Stimulated activated CD8-positive, alpha-beta memory T cell treated with anti-CD3 and anti-CD28 coated beads, Interleukin-4, amount 100 ng/mL, for 24 hours (primary cell): Measurements from ENCODE around the gene DNASE1.

Source experiments
- DNase-seq: peaks from one replicate; pipeline ENCODE4 v3.0.0-alpha.2; 2020; ENCODE audit warnings: low read depth

Gene DNASE1

GRCh38 chr16:3664187-3664896 is 9.9 kb downstream of the DNASE1 start:
- no peak for DNase-seq

GRCh38 chr16:3665508-3665907 is 11.0 kb downstream of the DNASE1 start:
- no peak for DNase-seq

GRCh38 chr16:3668626-3669025 is 14.1 kb downstream of the DNASE1 start:
- DNase-seq = no peak

GRCh38 chr16:3669082-3669481 is 14.6 kb downstream of the DNASE1 start:
- no peak for DNase-seq

- no peak for DNase-seq
Measured at GRCh38 chr16:3670711-3671110, 16.2 kb downstream of the DNASE1 start.

- DNase-seq = no peak
Measured at GRCh38 chr16:3671424-3671823, 16.9 kb downstream of the DNASE1 start.

- DNase-seq = no peak
Measured at GRCh38 chr16:3672571-3673041, 18.1 kb downstream of the DNASE1 start.

- no peak for DNase-seq
Measured at GRCh38 chr16:3673201-3673600, 18.7 kb downstream of the DNASE1 start.

- no peak for DNase-seq
Measured at GRCh38 chr16:3673676-3674377, 19.3 kb downstream of the DNASE1 start.

GRCh38 chr16:3674513-3675295 is 20.2 kb downstream of the DNASE1 start:
- no peak for DNase-seq

- DNase-seq = no peak
Measured at GRCh38 chr16:3675601-3676130, 21.2 kb downstream of the DNASE1 start.

- DNase-seq = no peak
Measured at GRCh38 chr16:3677994-3678393, 23.5 kb downstream of the DNASE1 start.

- no peak for DNase-seq
Measured at GRCh38 chr16:3681206-3681605, 26.7 kb downstream of the DNASE1 start.

GRCh38 chr16:3687021-3687420 is 32.5 kb downstream of the DNASE1 start:
- no peak for DNase-seq

GRCh38 chr16:3687792-3688191 is 33.3 kb downstream of the DNASE1 start:
- DNase-seq = no peak

- DNase-seq = no peak
Measured at GRCh38 chr16:3689731-3690130, 35.2 kb downstream of the DNASE1 start.

- peak; percentile 75 for DNase-seq
Measured at GRCh38 chr16:3690470-3690928, 36.0 kb downstream of the DNASE1 start.

- no peak for DNase-seq
Measured at GRCh38 chr16:3690980-3691720, 36.7 kb downstream of the DNASE1 start.

GRCh38 chr16:3691761-3692160 is 37.3 kb downstream of the DNASE1 start:
- no peak for DNase-seq

GRCh38 chr16:3694051-3694450 is 39.6 kb downstream of the DNASE1 start:
- no peak for DNase-seq

- no peak for DNase-seq
Measured at GRCh38 chr16:3695610-3696369, 41.3 kb downstream of the DNASE1 start.
